Thymus (tissue), 11 donors: ENCODE results near the gene VMP1. TPM values are rescaled to one million over a fixed set of nuclear protein-coding genes. Genes with fewer than 3 reads are reported as not detected.
"Not testable (repeated sequence)": the region's sequence is repeated elsewhere in the genome, so short reads cannot be mapped to it uniquely, and the experiment has no call there.

Experiments used
- DNase-seq, 9 donors: peaks; one replicate each; pipeline ENCODE4 v3.0.0-alpha.2; 2013; ENCODE audit warnings: low spot score in 9 of 9, low read depth in 6 of 9, missing footprints in 1 of 9
- H3K27ac ChIP-seq, 2 donors: one replicate each; pipeline ENCODE4 v1.5.1; 2013; ENCODE audit warnings: control low read depth in 1 of 2, low read depth in 1 of 2, low read length in 1 of 2, mild to moderate bottlenecking in 1 of 2, moderate library complexity in 1 of 2
- H3K27me3 ChIP-seq, 2 donors: one replicate each; pipeline ENCODE4 v1.5.1; 2013; ENCODE audit warnings: low read length in 1 of 2; ENCODE audit not compliant: control insufficient read depth in 2 of 2, insufficient read depth in 1 of 2
- H3K36me3 ChIP-seq, 2 donors: one replicate each; pipeline ENCODE4 v1.5.1; 2013; ENCODE audit warnings: low read length in 1 of 2, mild to moderate bottlenecking in 1 of 2, moderate library complexity in 1 of 2; ENCODE audit not compliant: control insufficient read depth in 2 of 2, insufficient read depth in 2 of 2
- H3K4me1 ChIP-seq, 2 donors: one replicate each; pipeline ENCODE4 v1.5.1; 2013; ENCODE audit warnings: low read length in 2 of 2; ENCODE audit not compliant: control insufficient read depth in 2 of 2, insufficient read depth in 2 of 2
- H3K4me3 ChIP-seq, 2 donors: one replicate each; pipeline ENCODE4 v1.5.1; 2013; ENCODE audit warnings: low read length in 2 of 2, control low read depth in 1 of 2, mild to moderate bottlenecking in 1 of 2
- H3K9me3 ChIP-seq, 2 donors: one replicate each; pipeline ENCODE4 v1.5.1; 2013; ENCODE audit warnings: low read length in 1 of 2, mild to moderate bottlenecking in 1 of 2; ENCODE audit not compliant: control insufficient read depth in 2 of 2, insufficient read depth in 1 of 2
- WGBS: extraction: QIAGEN DNeasy Blood & Tissue Kit; methylation state at CpG from one replicate; pipeline ENCODE4 v1.1.7; 2013; 5-methylcytosine and 5-hydroxymethylcytosine counted together
- polyA plus RNA-seq: library from polyadenylated mRNA; stranded (reverse); fragments of 200-250 nt; gene quantifications from one replicate; pipeline ENCODE4 v1.2.3, GENCODE V29; 2013
- total RNA-seq: library from RNA; stranded (reverse); fragments of 120-200 nt; gene quantifications from one replicate; pipeline ENCODE4 v1.2.4, GENCODE V29; 2013
- donor health status: healthy.

VMP1 gene
- total and polyA plus RNA-seq, 2 donors = 72.3 to 202 TPM

DNA sequence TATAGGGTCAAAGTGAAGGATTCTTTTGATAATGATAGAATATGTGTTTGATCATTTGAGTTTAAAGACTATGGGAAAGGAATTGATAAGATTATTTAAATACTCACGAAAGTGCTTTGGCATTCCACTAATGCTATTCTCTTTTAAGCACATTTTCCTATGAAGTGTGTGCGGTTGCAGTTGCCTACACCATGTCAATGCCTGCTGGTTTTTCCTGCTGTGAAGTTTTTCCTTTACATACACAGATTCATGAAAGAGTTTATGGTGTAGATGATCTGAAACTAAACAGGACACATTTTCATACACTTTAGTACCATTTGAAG, 78.7 kb downstream of the VMP1 start:
- Histone ChIP-seq H3K27me3 (no peaks in the 10 kb centered on the region), H3K27ac (peak overlapping the region; percentile 73 to 84), H3K4me1 (peaks cover 2 to 15% of the 10 kb centered on the region in 2 donors), H3K36me3 (no peaks in the 10 kb centered on the region), H3K9me3 (no peaks in the 10 kb centered on the region), H3K4me3 (no peak overlapping the region)
- no peak for DNase-seq
- 36% methylated on average over 2 of the region's 2 CpGs for WGBS

DNA sequence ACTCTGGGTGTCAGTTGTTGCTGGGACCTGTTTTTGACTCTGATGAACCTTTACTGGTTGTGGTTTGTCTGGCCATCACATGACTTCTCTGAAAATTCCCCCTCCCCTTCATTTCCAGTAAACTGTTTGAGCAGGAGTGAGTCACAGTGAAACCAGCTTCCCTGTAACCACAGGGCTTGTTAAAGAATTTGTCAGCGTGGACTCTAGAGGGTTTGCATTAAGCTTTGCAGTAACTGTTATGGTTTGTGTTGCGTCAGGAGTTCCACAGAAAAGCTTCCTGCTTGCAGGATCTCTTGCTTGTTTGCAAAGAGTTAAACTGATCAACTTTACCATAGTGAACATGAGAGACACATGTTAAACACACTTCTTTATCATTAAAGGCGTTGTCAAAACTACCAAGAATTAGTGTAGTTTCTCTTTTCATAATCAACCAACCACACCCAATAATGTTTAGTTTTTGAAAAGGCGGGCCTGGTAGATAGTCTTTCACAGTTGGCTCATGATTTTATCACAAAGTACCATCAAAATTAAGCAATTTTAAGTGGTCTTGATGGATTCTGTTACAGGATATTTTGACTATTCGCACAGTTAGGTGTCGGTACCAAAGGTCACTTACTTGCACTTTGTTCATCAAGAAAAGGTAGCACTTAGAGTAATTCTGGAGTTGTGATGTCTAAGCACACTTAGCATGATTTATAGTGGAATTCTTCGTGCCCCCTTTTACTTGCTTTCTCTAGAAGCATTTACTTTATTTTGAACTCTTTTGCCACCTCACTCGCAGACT, 79.3 kb downstream of the VMP1 start:
- Histone ChIP-seq H3K36me3 (no peaks in the 10 kb centered on the region), H3K27me3 (no peaks in the 10 kb centered on the region), H3K4me1 (peaks cover 2 to 15% of the 10 kb centered on the region in 2 donors), H3K9me3 (no peaks in the 10 kb centered on the region), H3K27ac (peak overlapping the region; percentile 54 to 73), H3K4me3 (no peak overlapping the region)
- 29% methylated on average over 8 of the region's 8 CpGs for WGBS
- DNase-seq = peak; percentile 28 to 85 (median 52)

DNA sequence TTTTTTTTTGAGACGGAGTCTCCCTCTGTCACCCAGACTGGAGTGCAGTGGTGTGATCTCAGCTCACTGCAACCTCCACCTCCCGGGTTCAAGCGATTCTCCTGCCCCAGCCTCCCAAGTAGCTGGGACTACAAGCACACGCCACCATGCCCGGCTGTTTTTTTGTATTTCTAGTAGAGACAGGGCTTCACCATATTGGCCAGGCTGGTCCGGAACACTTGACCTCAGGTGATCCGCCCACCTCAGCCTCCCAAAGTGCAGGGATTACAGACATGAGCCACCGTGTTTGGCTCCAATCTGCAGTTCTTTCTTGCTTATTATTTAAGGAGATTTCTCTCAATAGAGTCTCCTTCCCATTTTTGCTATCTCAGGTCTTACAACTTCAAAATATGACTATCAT, 82.4 kb downstream of the VMP1 start:
- 95% methylated on average over 8 of the region's 8 CpGs for WGBS

DNA sequence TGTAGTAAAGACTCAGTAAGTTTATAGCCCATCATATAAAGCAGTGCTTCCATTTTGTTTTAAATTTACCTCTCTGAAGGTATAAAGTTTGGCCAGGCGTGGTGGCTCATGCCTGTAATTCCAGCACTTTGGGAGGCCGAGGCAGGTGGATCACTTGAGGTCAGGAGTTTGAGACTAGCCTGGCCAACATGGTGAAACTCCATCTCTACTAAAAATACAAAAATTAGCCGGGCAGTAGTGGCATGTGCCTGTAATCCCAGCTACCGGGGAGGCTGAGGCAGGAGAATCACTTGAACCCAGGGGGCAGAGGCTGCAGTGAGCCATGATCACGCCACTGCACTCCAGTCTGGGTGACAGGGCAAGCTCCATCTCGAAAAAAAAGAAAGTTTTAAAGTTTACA, 83.0 kb downstream of the VMP1 start:
- not testable (repeated sequence) for H3K36me3 ChIP-seq, H3K27me3 ChIP-seq, H3K27ac ChIP-seq, DNase-seq, H3K9me3 ChIP-seq, H3K4me3 ChIP-seq
- 98% methylated on average over 6 of the region's 6 CpGs for WGBS
- peaks cover 2 to 15% of the 10 kb centered on the region in 2 donors for H3K4me1 ChIP-seq

More for the DNA sequence above, 82.4 kb downstream of the VMP1 start:
- H3K27ac ChIP-seq, H3K27me3 ChIP-seq, H3K36me3 ChIP-seq, DNase-seq, H3K4me3 ChIP-seq, H3K9me3 ChIP-seq: not testable (repeated sequence)
- H3K4me1 ChIP-seq = peaks cover 2 to 15% of the 10 kb centered on the region in 2 donors

DNA sequence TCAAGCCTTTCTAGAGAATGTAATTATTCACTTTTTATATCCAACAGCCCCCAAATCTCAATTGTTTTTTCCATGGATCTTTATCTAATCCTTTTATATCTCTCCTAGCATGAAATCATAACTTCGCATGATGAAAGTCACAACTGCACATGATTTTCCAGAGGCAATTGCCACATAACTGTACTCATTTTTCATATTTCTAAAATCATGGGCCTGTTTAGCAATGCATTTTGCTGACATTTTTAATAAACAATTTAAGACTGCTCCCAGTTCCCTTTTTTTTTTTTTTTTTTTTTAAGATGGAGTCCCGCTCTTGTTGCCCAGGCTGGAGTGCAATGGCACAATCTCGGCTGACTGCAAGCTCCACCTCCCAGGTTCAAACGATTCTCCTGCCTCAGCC, 83.5 kb downstream of the VMP1 start:
- Histone ChIP-seq H3K27ac (no peak overlapping the region), H3K36me3 (peaks cover 2 to 3% of the 10 kb centered on the region in 2 donors), H3K9me3 (no peaks in the 10 kb centered on the region), H3K27me3 (no peaks in the 10 kb centered on the region), H3K4me3 (no peak overlapping the region), H3K4me1 (peaks cover 2 to 15% of the 10 kb centered on the region in 2 donors)
- WGBS = 94% methylated on average over 4 of the region's 4 CpGs
- no peak for DNase-seq

DNA sequence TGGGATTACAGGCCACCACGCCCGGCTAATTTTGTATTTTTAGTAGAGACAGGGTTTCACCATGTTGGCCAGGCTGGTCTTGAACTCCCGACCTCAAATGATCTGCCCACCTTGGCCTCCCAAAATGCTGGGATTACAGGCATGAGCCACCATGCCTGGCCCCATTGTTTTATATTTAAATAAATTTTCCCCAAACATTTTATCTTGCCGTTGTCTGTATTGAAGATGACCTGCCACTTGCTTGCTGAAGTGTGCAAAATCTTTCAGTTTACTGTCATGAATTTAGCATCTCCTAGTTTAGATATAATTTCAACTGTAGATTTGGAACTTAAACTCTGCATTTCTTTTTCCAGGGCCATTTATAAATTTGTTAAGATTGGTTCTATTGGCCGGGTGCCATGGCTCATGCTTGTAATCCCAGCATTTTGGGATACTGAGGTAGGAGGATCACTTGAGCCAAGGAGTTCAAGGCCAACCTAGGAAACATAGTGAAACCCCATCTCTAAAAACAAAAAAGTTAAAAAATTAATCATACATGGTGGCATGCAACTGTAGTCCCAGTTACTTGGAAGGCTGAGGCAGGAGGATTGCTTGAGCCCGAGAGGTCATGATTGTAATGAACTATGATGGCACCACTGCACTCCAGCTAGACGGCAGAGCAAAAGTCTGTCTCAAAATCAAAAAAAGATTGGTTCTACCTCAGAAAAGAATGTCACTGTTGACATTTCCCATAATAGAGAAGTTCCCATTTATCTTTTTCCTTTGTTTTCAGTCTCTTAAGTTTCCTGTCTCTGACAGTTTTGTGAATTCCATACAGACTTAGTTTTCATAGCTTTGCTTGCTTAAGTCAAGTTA, 84.4 kb downstream of the VMP1 start:
- H3K36me3 ChIP-seq = peaks cover 2 to 3% of the 10 kb centered on the region in 2 donors
- no peak overlapping the region for H3K4me3 ChIP-seq
- WGBS = 95% methylated on average over 7 of the region's 7 CpGs
- no peak overlapping the region for H3K27ac ChIP-seq
- no peaks in the 10 kb centered on the region for H3K27me3 ChIP-seq
- H3K9me3 ChIP-seq = no peaks in the 10 kb centered on the region
- DNase-seq = no peak
- H3K4me1 ChIP-seq = peaks cover 0 to 9% of the 10 kb centered on the region in 2 donors

DNA sequence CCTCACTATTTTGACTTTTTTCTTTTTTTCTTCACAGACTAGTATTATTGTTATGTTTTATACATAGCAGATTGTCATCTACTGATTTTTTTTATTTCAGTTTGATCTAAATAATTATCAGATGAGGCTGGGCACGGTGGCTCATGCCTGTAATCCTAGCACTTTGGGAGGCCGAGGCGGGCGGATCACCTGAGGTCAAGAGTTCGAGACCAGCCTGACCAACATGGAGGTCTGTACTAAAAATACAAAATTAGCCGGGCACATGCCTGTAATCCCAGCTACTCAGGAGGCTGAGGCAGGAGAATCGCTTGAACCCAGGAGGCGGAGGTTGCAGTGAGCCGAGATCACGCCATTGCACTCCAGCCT, 85.0 kb downstream of the VMP1 start:
- not testable (repeated sequence) for H3K27me3 ChIP-seq, H3K4me1 ChIP-seq, H3K27ac ChIP-seq

DNA sequence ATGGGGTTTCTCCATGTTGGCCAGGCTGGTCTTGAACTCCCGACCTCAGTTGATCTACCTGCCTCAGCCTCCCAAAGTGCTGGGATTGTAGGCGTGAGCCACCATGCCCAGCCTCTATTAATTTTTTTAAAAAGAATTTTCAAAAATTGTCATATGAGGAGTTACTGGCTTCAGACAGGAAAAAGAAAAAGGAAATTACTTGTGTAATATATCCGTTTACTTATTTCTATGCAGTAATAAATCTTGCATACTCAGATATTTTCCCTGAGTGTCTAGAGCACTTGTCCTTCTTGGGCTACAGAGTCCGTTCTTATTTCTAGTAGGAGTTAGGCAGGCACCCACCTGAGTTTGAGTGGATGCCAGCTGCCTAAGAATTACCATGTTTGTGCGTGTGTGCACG, 85.8 kb downstream of the VMP1 start:
- peaks cover 2 to 3% of the 10 kb centered on the region in 2 donors for H3K36me3 ChIP-seq
- H3K4me3 ChIP-seq = no peak overlapping the region
- DNase-seq = no peak
- H3K4me1 ChIP-seq = peaks cover 0 to 2% of the 10 kb centered on the region in 2 donors
- H3K9me3 ChIP-seq = no peaks in the 10 kb centered on the region
- no peaks in the 10 kb centered on the region for H3K27me3 ChIP-seq
- H3K27ac ChIP-seq = no peak overlapping the region
- 82% methylated on average over 6 of the region's 6 CpGs for WGBS

More for the DNA sequence above, 85.0 kb downstream of the VMP1 start:
- not testable (repeated sequence) for DNase-seq, H3K9me3 ChIP-seq, H3K36me3 ChIP-seq, H3K4me3 ChIP-seq
- WGBS = 96% methylated on average over 10 of the region's 10 CpGs

GRCh38 chr17:59796138-59796537, 88.7 kb downstream of the VMP1 start:
- DNase-seq = no peak
- H3K27me3 ChIP-seq = no peaks in the 10 kb centered on the region
- H3K36me3 ChIP-seq = peaks cover 2 to 3% of the 10 kb centered on the region in 2 donors
- H3K4me1 ChIP-seq = no peaks in the 10 kb centered on the region
- H3K4me3 ChIP-seq = no peak overlapping the region
- H3K9me3 ChIP-seq = no peaks in the 10 kb centered on the region
- WGBS = 99% methylated on average over 4 of the region's 4 CpGs
- no peak overlapping the region for H3K27ac ChIP-seq
